Activated T-helper 1 cell treated with Interleukin-2 at 50 U/mL for 16 hours (primary cell): Measurements from ENCODE around the gene MAP7.
"Not testable (repeated sequence)": the region's sequence is repeated elsewhere in the genome, so short reads cannot be mapped to it uniquely, and the experiment has no call there.

Experiments
- DNase-seq: peaks from one replicate; pipeline ENCODE4 v3.0.0-alpha.2; 2020; ENCODE audit warnings: low read depth

MAP7 gene

GRCh38 chr6:136415351-136416007 is 134.7 kb downstream of the MAP7 start:
- DNase-seq, result no peak

DNA sequence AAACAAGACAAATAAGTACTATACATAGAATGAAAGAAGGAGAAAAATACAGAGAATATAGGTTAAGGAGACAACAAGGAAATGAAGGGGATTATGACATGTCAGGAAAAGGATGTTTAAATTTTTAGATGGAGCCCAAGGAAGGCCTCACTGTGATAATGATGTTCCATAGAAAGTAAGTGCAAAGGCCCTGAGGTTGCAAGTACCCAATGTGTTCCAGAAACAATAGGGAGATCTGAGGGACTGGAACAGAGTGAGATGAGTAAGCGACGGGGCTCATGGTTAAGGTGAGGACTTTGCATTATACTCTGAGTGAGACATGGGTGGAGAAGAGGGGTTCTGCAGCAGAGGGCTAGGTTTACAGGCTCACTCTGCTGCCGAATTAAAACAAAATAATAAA is 137.8 kb downstream of the MAP7 start:
- no peak for DNase-seq

DNA sequence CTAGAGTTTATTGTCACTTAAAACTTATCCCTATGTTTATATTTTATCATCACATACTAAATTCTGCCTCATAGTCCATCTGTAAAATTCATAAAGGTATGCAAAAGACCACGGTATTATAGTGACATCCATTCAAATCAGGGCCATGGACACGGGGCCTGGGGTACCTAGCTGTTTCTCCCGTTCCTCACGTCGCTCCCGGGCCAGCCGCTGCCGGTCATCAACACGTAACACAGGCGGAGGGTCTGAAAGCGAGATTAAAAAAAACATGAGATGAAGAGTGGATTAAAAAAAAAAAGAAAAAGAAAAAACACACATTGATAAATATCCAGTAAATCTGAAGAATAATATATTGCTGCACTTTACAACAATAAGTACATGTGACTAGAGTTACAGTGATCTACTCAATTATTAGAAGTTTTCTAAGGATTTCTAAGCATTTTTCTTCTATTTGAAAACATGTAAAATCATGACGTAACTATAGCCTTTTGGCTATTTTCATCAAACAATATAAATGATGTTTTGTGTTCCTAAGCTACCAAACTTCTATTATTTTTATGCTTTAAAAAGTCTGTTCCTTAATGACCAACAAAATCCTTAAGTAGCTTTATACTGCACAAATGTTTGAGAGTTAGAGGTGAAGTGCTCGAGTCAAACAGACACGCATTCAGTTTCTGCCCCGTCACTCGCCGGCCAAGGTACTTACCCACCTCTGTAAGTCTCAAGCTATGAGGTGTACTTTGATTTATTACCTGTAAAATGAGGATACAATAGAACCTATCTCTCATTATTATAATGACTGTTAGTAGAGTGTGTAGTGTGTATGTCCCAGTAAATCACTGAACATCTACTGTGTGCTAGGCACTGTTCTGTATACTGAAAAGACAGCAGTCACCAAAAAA is 138.5 kb downstream of the MAP7 start:
- no peak for DNase-seq

GRCh38 chr6:136411025-136411325 is 139.2 kb downstream of the MAP7 start:
- no peak for DNase-seq

GRCh38 chr6:136410201-136411024 is 139.8 kb downstream of the MAP7 start:
- no peak for DNase-seq

DNA sequence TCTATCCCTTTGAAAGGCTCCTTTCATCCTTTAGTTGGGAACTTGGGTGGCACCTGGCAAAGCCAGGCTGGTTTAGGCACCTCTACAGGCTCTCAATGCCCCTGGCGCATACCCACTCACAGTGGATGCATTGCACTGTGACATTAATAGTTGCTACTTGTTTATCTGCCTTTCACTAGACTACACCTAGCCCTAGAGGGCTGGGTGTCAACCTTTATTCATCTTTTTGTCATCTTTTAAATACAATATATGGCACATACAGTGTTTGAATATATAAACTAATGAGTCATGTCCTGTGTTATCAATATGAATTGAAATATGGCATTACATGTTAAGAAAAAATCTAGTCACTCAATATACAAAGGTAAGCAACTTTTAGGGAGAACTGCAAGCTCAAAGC is 140.6 kb downstream of the MAP7 start:
- DNase-seq, result no peak

DNA sequence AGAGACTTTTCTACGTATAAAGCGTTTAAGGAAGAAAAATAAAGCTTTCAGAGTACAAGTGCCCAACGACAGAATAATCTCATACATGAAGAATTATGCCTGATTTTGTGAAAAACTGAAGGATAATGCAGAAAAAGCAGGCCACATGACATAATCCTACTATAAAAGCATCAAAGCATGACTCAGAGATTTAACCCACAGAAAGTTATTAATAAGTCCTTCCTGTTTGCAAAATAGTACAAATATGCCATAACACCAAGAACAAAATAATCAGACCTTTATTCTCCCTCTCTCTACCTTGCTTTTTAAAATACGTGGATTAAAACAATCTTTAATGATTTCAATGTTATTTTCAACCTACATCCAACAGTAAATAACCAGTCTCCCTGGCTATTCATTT is 142.0 kb downstream of the MAP7 start:
- DNase-seq, result no peak

DNA sequence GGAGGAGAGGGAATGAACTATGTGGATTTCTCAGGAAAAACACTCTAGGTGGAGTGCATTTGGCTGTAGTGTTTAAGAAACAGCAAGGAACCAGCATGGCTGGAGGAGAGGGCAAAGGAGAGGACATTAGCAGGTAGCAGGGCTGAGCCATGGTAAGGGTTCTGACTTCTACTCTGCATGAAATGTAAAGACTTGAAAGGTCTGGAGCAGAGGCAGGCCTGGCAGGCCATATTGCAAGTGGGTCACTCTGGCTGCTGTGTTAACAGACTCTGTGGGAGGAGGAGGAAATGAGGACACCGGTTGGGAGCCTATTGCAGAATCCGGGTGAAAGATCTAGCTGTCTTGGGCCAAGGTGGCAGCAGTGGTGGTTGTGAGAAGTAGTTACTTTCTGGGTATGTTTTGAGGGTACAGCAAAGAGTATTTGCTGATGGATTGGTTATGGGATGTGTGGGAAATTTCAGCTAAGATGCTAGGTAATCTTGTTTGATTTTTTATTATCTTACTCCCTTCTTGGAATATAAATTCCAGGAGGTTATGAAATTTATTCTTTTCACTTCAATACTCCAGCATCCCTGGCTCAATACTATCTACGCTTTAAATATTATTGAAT is 144.7 kb downstream of the MAP7 start:
- no peak for DNase-seq

DNA sequence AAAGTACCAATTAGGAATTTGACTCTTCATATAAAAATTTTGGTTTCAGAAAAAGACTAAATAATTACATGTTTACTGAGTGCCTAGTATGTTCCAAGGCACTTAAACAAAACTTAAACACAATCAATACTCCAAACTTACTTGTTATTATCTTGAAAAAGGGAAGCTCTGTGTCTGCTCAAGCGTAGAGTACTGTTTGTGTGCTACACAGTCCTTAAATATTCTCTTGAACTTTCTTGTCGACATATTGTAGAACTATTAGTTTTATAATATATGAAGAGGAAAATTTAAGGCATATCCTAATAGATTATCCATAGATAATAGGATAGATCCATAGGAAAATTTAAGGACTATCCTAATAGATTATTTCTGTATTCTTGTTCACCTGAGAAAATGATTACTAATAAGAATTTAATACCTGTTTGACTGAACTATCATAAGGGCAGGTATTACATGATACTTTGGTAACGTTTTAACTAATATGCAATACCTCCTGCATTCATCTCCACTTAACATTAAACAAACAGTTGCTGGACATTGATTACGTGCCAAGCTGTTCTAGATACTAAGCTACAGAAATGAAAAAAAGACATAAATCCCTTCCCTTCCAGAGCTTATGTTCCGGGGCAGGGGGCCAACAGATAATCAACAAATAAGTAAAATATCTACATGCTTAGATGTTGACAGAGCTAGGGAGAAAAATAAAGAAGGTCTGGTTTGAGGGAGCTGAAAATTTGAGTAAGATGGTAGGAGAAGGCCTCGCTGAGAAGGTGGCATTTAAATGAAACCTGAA is 145.4 kb downstream of the MAP7 start:
- no peak for DNase-seq

- DNase-seq, result no peak
These were observed 146.2 kb downstream of the MAP7 start for GRCh38 chr6:136404007-136404406.

- DNase-seq, result no peak
These were observed 146.9 kb downstream of the MAP7 start for GRCh38 chr6:136403110-136403980.

DNA sequence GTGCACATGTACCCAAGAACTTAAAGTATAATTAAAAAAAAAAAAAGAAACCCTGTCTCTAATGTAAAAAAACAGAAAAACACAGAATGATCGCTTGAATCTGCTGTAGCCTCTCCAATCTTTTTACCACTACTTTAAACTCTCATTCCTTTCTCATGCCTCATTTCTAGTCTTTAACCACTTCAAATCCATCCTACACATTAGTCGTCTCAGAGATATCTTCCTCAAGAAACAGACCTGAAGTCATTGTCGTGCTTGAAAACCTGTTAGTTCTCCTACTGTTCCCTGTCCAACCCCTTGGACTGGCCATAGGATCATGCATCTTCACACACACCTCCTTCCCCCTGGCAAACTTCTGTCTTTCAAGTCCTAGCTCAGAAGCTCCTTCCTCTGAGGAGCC is 148.5 kb downstream of the MAP7 start:
- DNase-seq, result no peak

- not testable (repeated sequence) for DNase-seq
These were observed 149.0 kb downstream of the MAP7 start for GRCh38 chr6:136401236-136401635.

DNA sequence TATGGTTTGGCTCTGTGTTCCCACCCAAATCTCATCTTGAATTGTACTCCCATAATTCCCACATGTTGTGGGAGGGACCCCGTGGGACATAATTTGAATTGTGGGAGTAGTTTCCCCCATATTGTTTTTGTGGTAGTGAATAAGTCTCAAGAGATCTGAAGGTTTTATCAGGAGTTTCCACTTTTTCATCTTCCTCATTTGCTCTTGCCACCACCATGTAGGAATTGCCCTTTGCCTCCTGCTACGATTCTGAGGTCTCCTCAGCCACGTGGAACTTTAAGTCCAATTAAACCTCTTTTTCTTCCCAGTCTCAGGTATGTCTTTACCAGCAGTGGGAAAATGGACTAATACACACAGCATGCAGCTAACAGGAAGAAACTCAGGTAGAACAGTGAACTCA is 151.8 kb downstream of the MAP7 start:
- DNase-seq, result no peak

DNA sequence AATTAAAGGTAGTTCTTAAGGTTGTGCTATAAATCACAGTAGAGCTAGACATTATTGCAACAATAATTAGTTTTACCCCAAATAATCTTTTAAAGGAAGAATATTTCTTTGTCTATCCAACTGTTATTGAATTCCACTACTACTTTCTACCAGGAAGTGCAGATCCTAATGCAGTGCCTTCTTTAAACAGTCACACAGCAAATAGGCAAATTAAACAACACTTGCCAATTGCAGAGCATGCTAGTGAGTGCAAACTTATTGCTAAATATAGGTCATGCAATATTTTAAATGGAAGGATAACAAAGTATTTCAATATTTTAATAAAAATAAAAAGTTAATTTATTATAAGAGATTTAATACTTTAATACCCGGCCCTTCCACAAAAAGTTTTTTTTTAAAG is 153.3 kb downstream of the MAP7 start:
- DNase-seq, result no peak

- not testable (repeated sequence) for DNase-seq
These were observed 159.3 kb downstream of the MAP7 start for GRCh38 chr6:136390959-136391358.

- DNase-seq, result no peak
These were observed 162.9 kb downstream of the MAP7 start for GRCh38 chr6:136387316-136387715.

GRCh38 chr6:136383268-136383937 is 166.8 kb downstream of the MAP7 start:
- DNase-seq, result no peak

- DNase-seq, result no peak
These were observed 167.5 kb downstream of the MAP7 start for GRCh38 chr6:136382676-136383252.

DNA sequence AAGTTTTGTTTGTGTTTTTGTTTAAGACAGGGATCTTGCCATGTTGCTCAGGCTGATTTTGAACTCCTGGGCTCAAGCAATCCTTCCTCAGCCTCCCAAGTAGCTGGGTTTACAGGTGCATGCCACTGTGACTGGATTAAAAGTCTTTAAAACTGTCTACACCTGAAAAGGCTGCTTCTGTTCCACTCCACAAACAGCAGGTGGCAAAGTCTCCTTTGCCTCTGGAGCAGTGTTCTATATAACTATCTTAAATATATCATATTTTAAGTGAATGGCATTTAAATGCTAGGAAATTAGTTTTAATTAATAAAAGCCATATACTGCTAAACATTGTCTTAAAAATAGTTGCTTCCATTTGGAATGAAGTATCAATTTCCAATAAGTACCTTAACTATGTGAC is 171.3 kb downstream of the MAP7 start:
- DNase-seq, result no peak
